Prostate gland (tissue), 2 donors: ENCODE results near the gene CCDC106.

Experiments
- CTCF ChIP-seq, 4 experiments: fragments of 200-600 bp in 2 of 4; fragments of 450-650 bp in 2 of 4; sonication (generic) in 2 of 4; IDR thresholded peaks; 1 replicate in 3 of 4; 2 replicates in 1 of 4; pipeline ENCODE4 v1.5.1; 2016 to 2019; ENCODE audit warnings: antibody characterized with exemption in 4 of 4, mild to moderate bottlenecking in 2 of 4, moderate library complexity in 2 of 4
- POLR2AphosphoS5 ChIP-seq: sonication (generic); formaldehyde crosslinking; IDR thresholded peaks from one replicate; pipeline ENCODE4 v1.6.1; 2017; ENCODE audit warnings: antibody characterized with exemption

- TF ChIP-seq CTCF (IDR thresholded peaks at IDR 0.05) (no peak), POLR2AphosphoS5 (no peak)
Observed at GRCh38 chr19:55651236-55651635, 3.2 kb downstream of the CCDC106 start.
